Esophagus muscularis mucosa (tissue), 4 donors: ENCODE data around the gene FRMD1. TPM values are rescaled to one million over a fixed set of nuclear protein-coding genes. Genes with fewer than 3 reads are reported as not detected.

ENCODE experiments used
- DNase-seq: peaks from one replicate; pipeline ENCODE4 v3.0.0-alpha.2; 2017; ENCODE audit errors: extremely low spot score
- H3K27ac ChIP-seq, 4 donors: fragments of 200-600 bp; sonication (generic); replicated peaks in 1 of 4; 1 replicate in 3 of 4; 2 replicates in 1 of 4; pipeline ENCODE4 v1.5.1; 2016 to 2019; ENCODE audit warnings: mild to moderate bottlenecking in 1 of 4
- H3K27me3 ChIP-seq, 4 donors: fragments of 200-600 bp; sonication (generic); one replicate each; pipeline versions ENCODE4 v1.5.1 to v1.6.0; 2016 to 2019
- H3K36me3 ChIP-seq, 4 donors: fragments of 200-600 bp; sonication (generic); one replicate each; pipeline ENCODE4 v1.5.1; 2016 to 2019
- H3K4me1 ChIP-seq, 4 donors: fragments of 200-600 bp; sonication (generic); one replicate each; pipeline ENCODE4 v1.5.1; 2016 to 2019
- H3K4me3 ChIP-seq, 4 donors: fragments of 200-600 bp; sonication (generic); 1 replicate in 2 of 4; 2 replicates in 2 of 4; pipeline ENCODE4 v1.5.1; 2016 to 2019; ENCODE audit warnings: mild to moderate bottlenecking in 4 of 4, moderate library complexity in 1 of 4
- H3K9me3 ChIP-seq, 4 donors: fragments of 200-600 bp; sonication (generic); 1 replicate in 3 of 4; 2 replicates in 1 of 4; pipeline ENCODE4 v1.5.1; 2016 to 2019
- EP300 ChIP-seq: sonication (generic); formaldehyde crosslinking; IDR thresholded peaks from one replicate; pipeline ENCODE4 v1.6.1; 2017; ENCODE audit warnings: antibody characterized with exemption
- POLR2A ChIP-seq: fragments of 450-650 bp; IDR thresholded peaks from one replicate; pipeline ENCODE4 v1.6.1; 2017; ENCODE audit warnings: antibody characterized with exemption, moderate library complexity, mild to moderate bottlenecking, low read depth
- POLR2AphosphoS5 ChIP-seq, 2 donors: sonication (generic); formaldehyde crosslinking; IDR thresholded peaks; one replicate each; pipeline ENCODE4 v1.6.1; 2017; ENCODE audit warnings: antibody characterized with exemption in 2 of 2
- WGBS: methylation state at CpG from one replicate; pipeline ENCODE4 v1.1.5; 2018; 5-methylcytosine and 5-hydroxymethylcytosine counted together
- intact Hi-C: fragments of 100-400 bp; cut with DNase I; formaldehyde crosslinking; loops from one replicate; pipeline ENCODE4 v1.15.1; 2023
- total RNA-seq, 4 donors: library from RNA; depleted of rRNA; stranded (reverse); fragments of >200 nt; gene quantifications; one replicate each; pipeline versions ENCODE4 v1.1.0 to v1.2.1, GENCODE V29; 2016
- TF ChIP-seq, protein P1 (sequence below), 3 experiments: fragments of 200-600 bp in 2 of 3; fragments of 450-650 bp in 1 of 3; sonication (generic) in 2 of 3; IDR thresholded peaks; one replicate each; pipeline ENCODE4 v1.5.1; 2017 to 2019; ENCODE audit warnings: antibody characterized with exemption in 3 of 3, mild to moderate bottlenecking in 2 of 3, moderate library complexity in 1 of 3

Gene FRMD1
- total RNA-seq, 4 donors from 2014 or later: 0.17 TPM; not detected in 3

DNA sequence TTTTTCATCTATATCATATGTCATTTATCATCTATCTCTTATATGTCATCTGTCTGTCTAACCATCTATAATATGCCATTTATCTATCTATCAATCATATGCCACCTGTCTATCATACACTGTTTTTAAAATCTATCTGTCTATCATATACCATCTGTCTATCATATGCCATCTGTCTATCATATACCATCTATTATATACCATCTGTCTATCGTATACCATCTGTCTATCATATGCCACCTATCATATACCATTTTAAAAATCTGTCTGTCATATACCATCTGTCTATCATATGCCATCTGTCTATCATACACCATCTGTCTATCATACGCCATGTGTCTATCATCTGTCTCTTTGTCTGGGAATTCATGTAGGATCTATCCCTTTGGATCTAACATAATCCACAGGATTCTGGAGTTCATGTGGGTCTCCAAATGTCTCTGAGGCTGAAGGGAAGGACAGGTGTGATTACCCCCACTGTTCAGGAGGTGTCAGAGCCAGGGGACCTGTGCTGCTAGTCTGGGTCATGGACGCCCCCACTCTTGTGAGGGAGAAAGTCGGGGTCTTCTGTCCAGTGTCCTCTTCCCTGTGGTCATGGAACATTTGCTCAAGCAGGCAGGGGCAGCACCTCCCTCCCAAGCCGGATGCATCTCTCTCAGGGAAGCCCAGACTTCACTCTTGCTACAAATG lies 36.9 kb upstream of the FRMD1 start:
- DNase-seq: no peak
- TF ChIP-seq POLR2A (no peak), EP300 (no peak), POLR2AphosphoS5 (IDR thresholded peaks at IDR 0.05) (no peak)
- TF ChIP-seq, protein P1, sequence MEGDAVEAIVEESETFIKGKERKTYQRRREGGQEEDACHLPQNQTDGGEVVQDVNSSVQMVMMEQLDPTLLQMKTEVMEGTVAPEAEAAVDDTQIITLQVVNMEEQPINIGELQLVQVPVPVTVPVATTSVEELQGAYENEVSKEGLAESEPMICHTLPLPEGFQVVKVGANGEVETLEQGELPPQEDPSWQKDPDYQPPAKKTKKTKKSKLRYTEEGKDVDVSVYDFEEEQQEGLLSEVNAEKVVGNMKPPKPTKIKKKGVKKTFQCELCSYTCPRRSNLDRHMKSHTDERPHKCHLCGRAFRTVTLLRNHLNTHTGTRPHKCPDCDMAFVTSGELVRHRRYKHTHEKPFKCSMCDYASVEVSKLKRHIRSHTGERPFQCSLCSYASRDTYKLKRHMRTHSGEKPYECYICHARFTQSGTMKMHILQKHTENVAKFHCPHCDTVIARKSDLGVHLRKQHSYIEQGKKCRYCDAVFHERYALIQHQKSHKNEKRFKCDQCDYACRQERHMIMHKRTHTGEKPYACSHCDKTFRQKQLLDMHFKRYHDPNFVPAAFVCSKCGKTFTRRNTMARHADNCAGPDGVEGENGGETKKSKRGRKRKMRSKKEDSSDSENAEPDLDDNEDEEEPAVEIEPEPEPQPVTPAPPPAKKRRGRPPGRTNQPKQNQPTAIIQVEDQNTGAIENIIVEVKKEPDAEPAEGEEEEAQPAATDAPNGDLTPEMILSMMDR (IDR thresholded peaks at IDR 0.05): no peak
- intact Hi-C loops: no loop called here

DNA sequence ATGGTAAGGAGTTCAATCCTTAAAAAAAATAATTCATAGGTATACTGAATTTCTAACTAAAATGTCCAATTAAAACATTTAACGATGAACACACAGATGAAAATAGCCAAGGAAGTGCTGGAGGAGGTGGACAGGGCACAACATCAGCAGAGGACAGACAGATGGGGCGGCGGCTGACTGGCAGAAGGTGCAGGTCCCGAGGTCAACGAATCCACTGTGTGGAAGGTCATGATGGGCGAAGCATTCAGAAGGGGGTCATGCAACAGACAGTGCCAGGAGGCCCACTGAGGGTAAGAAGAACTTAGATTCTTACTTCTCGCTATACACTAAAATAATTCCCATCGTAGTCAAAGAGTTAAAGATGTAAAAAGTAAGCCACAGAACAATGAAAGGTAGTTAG lies 34.2 kb upstream of the FRMD1 start:
- no peak for DNase-seq
- Histone ChIP-seq H3K4me3 (no peak overlapping the region), H3K9me3 (no peaks in the 10 kb centered on the region), H3K36me3 (no peaks in the 10 kb centered on the region), H3K27ac (no peak overlapping the region), H3K4me1 (peaks cover 0 to 1% (median 0%) of the 10 kb centered on the region in 4 donors), H3K27me3 (no peaks in the 10 kb centered on the region)
- 90% methylated on average over 8 of the region's 8 CpGs for WGBS
- TF ChIP-seq POLR2A: no peak
- TF ChIP-seq, protein P1 (IDR thresholded peaks at IDR 0.05): no peak
- TF ChIP-seq POLR2AphosphoS5 (IDR thresholded peaks at IDR 0.05): no peak
- TF ChIP-seq EP300: no peak
- intact Hi-C loops: no loop called here

More for the DNA sequence above, 36.9 kb upstream of the FRMD1 start:
- H3K9me3 ChIP-seq: no peaks in the 10 kb centered on the region
- no peak overlapping the region for H3K4me3 ChIP-seq
- no peaks in the 10 kb centered on the region for H3K36me3 ChIP-seq
- H3K4me1 ChIP-seq: no peaks in the 10 kb centered on the region
- WGBS: 93% methylated on average over 4 of the region's 5 CpGs
- H3K27ac ChIP-seq: no peak overlapping the region
- H3K27me3 ChIP-seq: no peaks in the 10 kb centered on the region

DNA sequence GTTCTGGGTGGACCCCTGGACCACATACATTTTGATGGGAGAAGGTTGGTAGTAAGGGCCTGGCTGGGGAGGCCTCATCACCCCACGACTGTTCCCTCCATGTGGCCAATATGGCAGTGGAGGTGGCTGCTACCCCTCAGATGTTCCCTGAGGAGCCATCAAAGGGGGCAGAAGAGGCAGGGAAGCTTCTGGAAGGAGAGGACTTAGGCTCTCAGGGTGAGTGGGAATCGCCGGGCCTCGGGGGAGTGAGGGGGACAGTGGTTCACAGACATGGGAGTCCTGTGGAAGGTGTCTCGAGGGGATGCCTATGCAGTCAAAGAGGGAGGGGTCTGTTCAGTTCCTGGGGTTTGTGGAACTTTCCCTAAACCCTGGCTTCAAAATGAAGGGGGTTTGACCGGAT lies 32.9 kb upstream of the FRMD1 start:
- Histone ChIP-seq H3K9me3 (no peaks in the 10 kb centered on the region), H3K27me3 (no peaks in the 10 kb centered on the region), H3K4me3 (no peak overlapping the region), H3K4me1 (peaks cover 0 to 10% (median 6%) of the 10 kb centered on the region in 4 donors), H3K36me3 (no peaks in the 10 kb centered on the region), H3K27ac (no peak overlapping the region)
- TF ChIP-seq POLR2A: no peak
- TF ChIP-seq, protein P1 (IDR thresholded peaks at IDR 0.05): no peak
- TF ChIP-seq POLR2AphosphoS5 (IDR thresholded peaks at IDR 0.05): no peak
- no peak for TF ChIP-seq EP300
- DNase-seq: no peak
- 95% methylated on average over 6 of the region's 6 CpGs for whole genome bisulfite sequencing
- intact Hi-C loops: no loop called here

DNA sequence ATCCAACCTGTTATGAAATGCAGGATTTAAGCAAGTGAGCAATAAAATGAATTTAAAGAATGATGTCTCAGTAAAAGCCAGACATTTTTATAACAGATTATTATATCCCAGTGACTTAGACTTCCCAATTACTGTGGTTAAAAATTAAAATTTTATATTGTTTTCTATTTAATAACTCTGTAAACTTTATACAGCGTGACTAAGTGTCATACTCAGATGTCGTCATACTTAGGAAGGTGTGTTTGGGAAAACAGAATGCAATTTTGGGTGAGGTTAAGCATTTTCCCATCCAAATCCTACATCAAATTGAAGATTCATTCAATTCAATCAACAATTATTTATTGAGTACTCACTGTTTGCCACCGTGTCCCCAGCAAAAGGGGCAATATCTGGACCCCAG lies 31.4 kb upstream of the FRMD1 start:
- H3K4me3 ChIP-seq: no peak overlapping the region
- intact Hi-C loops: no loop called here
- H3K36me3 ChIP-seq: no peaks in the 10 kb centered on the region
- DNase-seq: no peak
- H3K4me1 ChIP-seq: peaks cover 0 to 10% (median 6%) of the 10 kb centered on the region in 4 donors
- no peak overlapping the region for H3K27ac ChIP-seq
- 91% methylated on average over 3 of the region's 3 CpGs for WGBS
- no peaks in the 10 kb centered on the region for H3K9me3 ChIP-seq
- H3K27me3 ChIP-seq: no peaks in the 10 kb centered on the region
- TF ChIP-seq POLR2AphosphoS5 (IDR thresholded peaks at IDR 0.05) (no peak), POLR2A (no peak), EP300 (no peak)
- TF ChIP-seq, protein P1 (IDR thresholded peaks at IDR 0.05): no peak

DNA sequence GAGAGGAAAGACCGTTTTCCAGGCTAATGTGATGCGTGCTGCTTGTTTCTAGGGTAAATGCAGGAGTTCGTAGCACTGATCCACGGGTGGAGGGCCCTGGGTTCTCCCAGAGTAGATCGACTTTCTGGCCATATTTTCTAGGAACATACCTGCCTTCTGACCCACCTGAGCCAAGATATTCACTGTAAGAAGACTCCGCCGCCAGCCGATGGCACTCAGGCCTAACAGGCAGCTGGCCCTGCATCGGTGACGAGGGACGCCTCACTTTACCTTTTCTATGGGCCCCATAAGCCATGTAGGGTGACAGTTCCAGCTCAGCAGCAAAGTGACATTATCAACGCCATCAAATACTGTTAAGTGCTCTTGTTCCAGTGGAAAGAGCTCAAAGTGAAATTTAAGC lies 30.2 kb upstream of the FRMD1 start:
- DNase-seq: no peak

More for the DNA sequence above, 30.2 kb upstream of the FRMD1 start:
- 95% methylated on average over 12 of the region's 12 CpGs for WGBS
- Histone ChIP-seq H3K27me3 (peaks cover 0 to 5% (median 0%) of the 10 kb centered on the region in 4 donors), H3K36me3 (no peaks in the 10 kb centered on the region), H3K4me3 (no peak overlapping the region), H3K4me1 (peaks cover 0 to 10% (median 6%) of the 10 kb centered on the region in 4 donors), H3K9me3 (no peaks in the 10 kb centered on the region), H3K27ac (no peak overlapping the region)
- intact Hi-C loops: no loop called here
- TF ChIP-seq POLR2A (no peak), POLR2AphosphoS5 (IDR thresholded peaks at IDR 0.05) (no peak), EP300 (no peak)
- TF ChIP-seq, protein P1 (IDR thresholded peaks at IDR 0.05): no peak
